Smooth muscle cell (in vitro differentiated cells): ENCODE data around the gene LRRFIP2. TPM values are rescaled to one million over a fixed set of nuclear protein-coding genes. Genes with fewer than 3 reads are reported as not detected.

Experiments used
- DNase-seq: peaks from one replicate; lab custom pipeline; 2025; ENCODE audit not compliant: unreplicated experiment; lab: John Stamatoyannopoulos, UW
- H2AFZ ChIP-seq: fragments of 200-600 bp; sonication (generic); 2 replicates; pipeline ENCODE4 v1.6.0; 2016; ENCODE audit warnings: antibody characterized with exemption, low read depth, mild to moderate bottlenecking
- H3F3A ChIP-seq: fragments of 200-600 bp; sonication (generic); 2 replicates; pipeline ENCODE4 v1.6.0; 2017; ENCODE audit warnings: antibody characterized with exemption, low read depth
- H3K27ac ChIP-seq: fragments of 200-600 bp; sonication (generic); 2 replicates; pipeline ENCODE4 v1.5.1; 2016; ENCODE audit warnings: low read depth, mild to moderate bottlenecking
- H3K27me3 ChIP-seq: fragments of 200-600 bp; sonication (generic); 2 replicates; pipeline ENCODE4 v1.6.1; 2016; ENCODE audit warnings: low read depth, mild to moderate bottlenecking
- H3K36me3 ChIP-seq: fragments of 200-600 bp; sonication (generic); 2 replicates; pipeline ENCODE4 v1.5.1; 2016; ENCODE audit warnings: low read depth
- H3K4me1 ChIP-seq: fragments of 200-600 bp; sonication (generic); 2 replicates; pipeline ENCODE4 v1.5.1; 2016; ENCODE audit warnings: low read depth
- H3K4me2 ChIP-seq: fragments of 200-600 bp; sonication (generic); 2 replicates; pipeline ENCODE4 v1.6.0; 2016; ENCODE audit warnings: mild to moderate bottlenecking
- H3K4me3 ChIP-seq: fragments of 200-600 bp; sonication (generic); 2 replicates; pipeline ENCODE4 v1.5.1; 2016; ENCODE audit warnings: mild to moderate bottlenecking
- H3K79me2 ChIP-seq: fragments of 200-600 bp; sonication (generic); 2 replicates; pipeline ENCODE4 v1.6.0; 2016; ENCODE audit warnings: low read depth, mild to moderate bottlenecking
- H3K9ac ChIP-seq: fragments of 200-600 bp; sonication (generic); 2 replicates; pipeline ENCODE4 v1.6.0; 2016; ENCODE audit warnings: low read depth
- H3K9me3 ChIP-seq: fragments of 200-600 bp; sonication (generic); replicated peaks from 2 replicates; pipeline ENCODE4 v1.5.1; 2016; ENCODE audit warnings: low read depth
- H4K20me1 ChIP-seq: fragments of 200-600 bp; sonication (generic); 2 replicates; pipeline ENCODE4 v1.6.0; 2016; ENCODE audit warnings: low read depth
- CTCF ChIP-seq: fragments of 200-600 bp; sonication (generic); IDR thresholded peaks from 2 replicates; pipeline ENCODE4 v1.5.1; 2017; ENCODE audit warnings: borderline replicate concordance, mild to moderate bottlenecking, antibody characterized with exemption; ENCODE audit not compliant: insufficient read depth, poor library complexity, severe bottlenecking
- WGBS: methylation state at CpG from one replicate; pipeline ENCODE4 v1.1.7; 2016; ENCODE audit warnings: low lambda C conversion rate; 5-methylcytosine and 5-hydroxymethylcytosine counted together
- polyA plus RNA-seq: library from polyadenylated mRNA; unstranded; fragments of >200 nt; fragmentation: Nextera tagmentation; extraction: Ambion mirVana; gene quantifications from 2 replicates; pipeline ENCODE4 v1.2.1, GENCODE V29; 2016
- total RNA-seq: library from RNA; depleted of rRNA; stranded (reverse); fragments of >200 nt; gene quantifications from 2 replicates; pipeline ENCODE4 v1.2.3, GENCODE V29; 2014

LRRFIP2 gene
- total and polyA plus RNA-seq, 2 experiments from 2014 or later = 25.6 to 34.6 TPM

- 98% methylated on average over 3 of the region's 3 CpGs for WGBS
Observed at GRCh38 chr3:37037352-37037751, 137.0 kb downstream of the LRRFIP2 start.

GRCh38 chr3:37032961-37033360 is 141.4 kb downstream of the LRRFIP2 start:
- peaks cover 28% of the 10 kb centered on the region for H3K36me3 ChIP-seq
- no peaks in the 10 kb centered on the region for H3F3A ChIP-seq
- H4K20me1 ChIP-seq = no peaks in the 10 kb centered on the region
- H3K9me3 ChIP-seq = peaks cover 19% of the 10 kb centered on the region
- no peak for DNase-seq
- H3K79me2 ChIP-seq = no peaks in the 10 kb centered on the region
- H3K4me2 ChIP-seq = no peak overlapping the region
- no peaks in the 10 kb centered on the region for H3K27me3 ChIP-seq
- 91% methylated on average over 10 of the region's 10 CpGs for WGBS
- no peak for TF ChIP-seq CTCF
- H3K27ac ChIP-seq = no peak overlapping the region
- H3K4me3 ChIP-seq = no peak overlapping the region
- H3K4me1 ChIP-seq = no peaks in the 10 kb centered on the region
- no peak overlapping the region for H2AFZ ChIP-seq
- no peak overlapping the region for H3K9ac ChIP-seq

More at GRCh38 chr3:37037352-37037751, 137.0 kb downstream of the LRRFIP2 start:
- peaks cover 19% of the 10 kb centered on the region for H3K9me3 ChIP-seq
- H3K27me3 ChIP-seq = no peaks in the 10 kb centered on the region
- no peak overlapping the region for H3K27ac ChIP-seq
- no peaks in the 10 kb centered on the region for H3K4me1 ChIP-seq
- peaks cover 53% of the 10 kb centered on the region for H3K36me3 ChIP-seq
- no peak for DNase-seq
- no peaks in the 10 kb centered on the region for H3K79me2 ChIP-seq
- no peak for TF ChIP-seq CTCF
- no peaks in the 10 kb centered on the region for H3F3A ChIP-seq
- no peak overlapping the region for H2AFZ ChIP-seq
- H3K9ac ChIP-seq = no peak overlapping the region
- H3K4me3 ChIP-seq = no peak overlapping the region
- no peak overlapping the region for H3K4me2 ChIP-seq
- H4K20me1 ChIP-seq = no peaks in the 10 kb centered on the region

- Histone ChIP-seq H4K20me1 (no peaks in the 10 kb centered on the region), H3K4me3 (no peak overlapping the region), H3K4me1 (no peaks in the 10 kb centered on the region), H3K79me2 (no peaks in the 10 kb centered on the region), H2AFZ (no peak overlapping the region), H3K9ac (no peak overlapping the region), H3F3A (no peaks in the 10 kb centered on the region), H3K4me2 (no peak overlapping the region), H3K9me3 (peaks cover 8% of the 10 kb centered on the region), H3K36me3 (peaks cover 19% of the 10 kb centered on the region), H3K27ac (no peak overlapping the region), H3K27me3 (no peaks in the 10 kb centered on the region)
- no peak for DNase-seq
- no peak for TF ChIP-seq CTCF
- 97% methylated on average over 7 of the region's 7 CpGs for WGBS
Observed at GRCh38 chr3:37031096-37031682, 143.2 kb downstream of the LRRFIP2 start.

GRCh38 chr3:37030588-37030987 is 143.8 kb downstream of the LRRFIP2 start:
- Histone ChIP-seq H3K27me3 (no peaks in the 10 kb centered on the region), H3K9ac (no peak overlapping the region), H3K79me2 (no peaks in the 10 kb centered on the region), H4K20me1 (no peaks in the 10 kb centered on the region), H3F3A (no peaks in the 10 kb centered on the region), H3K36me3 (peaks cover 18% of the 10 kb centered on the region), H3K4me3 (no peak overlapping the region), H3K9me3 (peaks cover 6% of the 10 kb centered on the region), H3K4me2 (no peak overlapping the region), H3K27ac (no peak overlapping the region), H2AFZ (no peak overlapping the region), H3K4me1 (no peaks in the 10 kb centered on the region)
- DNase-seq = no peak
- no peak for TF ChIP-seq CTCF
- 93% methylated on average over 3 of the region's 3 CpGs for WGBS
